IMR-90 (cell line): Measurements from ENCODE around the gene SEC16A. TPM values are rescaled to one million over a fixed set of nuclear protein-coding genes. Genes with fewer than 3 reads are reported as not detected.

ENCODE experiments used
- ATAC-seq: fragments of 200-7000 bp; cut with Tn5 transposase; 2 replicates; pipeline ENCODE4 v1.9.1; 2020; ENCODE audit warnings: low read depth, mild to moderate bottlenecking, moderate library complexity
- BruUV-seq: library from RNA; stranded (reverse); fragments of 400-500 nt; replicated peaks from 2 replicates; lab custom pipeline; 2021; lab: Mats Ljungman, UMichigan
- CTCF ChIA-PET: fragments of 300-600 bp; formaldehyde crosslinking; extraction: SDS; loops from one replicate; lab custom pipeline; 2021; ENCODE audit warnings: antibody characterized with exemption; lab: Yijun Ruan, JAX
- POLR2A ChIA-PET: fragments of 300-600 bp; sonication (Branson Sonifier 250); formaldehyde crosslinking; loops from one replicate; lab custom pipeline; 2022; ENCODE audit warnings: antibody characterized with exemption; ENCODE audit not compliant: unreplicated experiment; lab: Charles Lee
- DNase-seq: peaks from one replicate; pipeline ENCODE4 v3.0.0; 2013
- H2AFZ ChIP-seq: replicated peaks from 2 replicates; pipeline ENCODE3; 2013; ENCODE audit warnings: low read length, mild to moderate bottlenecking; ENCODE audit not compliant: poor library complexity
- H2AK5ac ChIP-seq: 2 replicates; pipeline ENCODE4 v1.6.1; 2013; ENCODE audit warnings: low read depth, low read length, inconsistent platforms
- H2AK9ac ChIP-seq: replicated peaks from 2 replicates; pipeline ENCODE3; 2013; ENCODE audit warnings: mild to moderate bottlenecking, low read depth, low read length, moderate library complexity; ENCODE audit not compliant: poor library complexity
- H2BK120ac ChIP-seq: 2 replicates; pipeline ENCODE4 v1.6.1; 2013; ENCODE audit warnings: low read depth, low read length, inconsistent platforms
- H2BK15ac ChIP-seq: 3 replicates; pipeline ENCODE4 v1.6.1; 2013; ENCODE audit warnings: low read depth, low read length, inconsistent platforms
- H2BK20ac ChIP-seq: 2 replicates; pipeline ENCODE4 v1.6.1; 2013; ENCODE audit warnings: low read depth, mild to moderate bottlenecking, inconsistent platforms, low read length, moderate library complexity
- H2BK5ac ChIP-seq: 2 replicates; pipeline ENCODE4 v1.6.1; 2013; ENCODE audit warnings: mild to moderate bottlenecking, low read depth, low read length, inconsistent platforms; ENCODE audit not compliant: poor library complexity, severe bottlenecking
- H3K14ac ChIP-seq: replicated peaks from 2 replicates; pipeline ENCODE4 v1.6.1; 2013; ENCODE audit warnings: low read depth, low read length, inconsistent platforms
- H3K18ac ChIP-seq: 2 replicates; pipeline ENCODE4 v1.6.1; 2013; ENCODE audit warnings: low read depth, low read length, control low read depth
- H3K23ac ChIP-seq: 2 replicates; pipeline ENCODE4 v1.6.1; 2013; ENCODE audit warnings: low read depth, low read length, inconsistent platforms
- H3K27ac ChIP-seq: 2 replicates; pipeline ENCODE4 v1.5.1; 2013; ENCODE audit warnings: mild to moderate bottlenecking, control low read depth, low read length; ENCODE audit not compliant: insufficient read depth
- H3K27me3 ChIP-seq: 2 replicates; pipeline ENCODE4 v1.6.1; 2013; ENCODE audit warnings: low read length; ENCODE audit not compliant: control insufficient read depth, insufficient read depth
- H3K36me3 ChIP-seq: 2 replicates; pipeline ENCODE4 v1.6.1; 2013; ENCODE audit warnings: low read length, mixed read lengths; ENCODE audit not compliant: control insufficient read depth, insufficient read depth
- H3K4ac ChIP-seq: 2 replicates; pipeline ENCODE4 v1.6.1; 2013; ENCODE audit warnings: low read depth, low read length, inconsistent platforms
- H3K4me1 ChIP-seq: 2 replicates; pipeline ENCODE4 v1.6.1; 2013; ENCODE audit warnings: low read length, mixed read lengths; ENCODE audit not compliant: control insufficient read depth, insufficient read depth
- H3K4me2 ChIP-seq: 2 replicates; pipeline ENCODE4 v1.6.1; 2013; ENCODE audit warnings: low read depth, mild to moderate bottlenecking, control low read depth, low read length, moderate library complexity
- H3K4me3 ChIP-seq: 2 replicates; pipeline ENCODE4 v1.5.1; 2013; ENCODE audit warnings: low read depth, mild to moderate bottlenecking, control low read depth, low read length, moderate library complexity; ENCODE audit not compliant: insufficient read depth
- H3K56ac ChIP-seq: 2 replicates; pipeline ENCODE4 v1.6.1; 2013; ENCODE audit warnings: low read length, inconsistent platforms; ENCODE audit not compliant: insufficient read depth; ENCODE audit errors: extremely low read depth
- H3K79me1 ChIP-seq, 2 experiments: 2 replicates each; pipeline ENCODE4 v1.6.1; 2013; ENCODE audit warnings: low read length in 2 of 2, inconsistent platforms in 1 of 2, low read depth in 1 of 2
- H3K9ac ChIP-seq: 2 replicates; pipeline ENCODE4 v1.6.1; 2013; ENCODE audit warnings: low read depth, low read length, control low read depth
- H3K9me1 ChIP-seq: 2 replicates; pipeline ENCODE4 v1.6.1; 2013; ENCODE audit warnings: low read length, inconsistent platforms; ENCODE audit not compliant: insufficient read depth
- H3K9me3 ChIP-seq: 2 replicates; pipeline ENCODE4 v1.6.1; 2013; ENCODE audit warnings: low read length; ENCODE audit not compliant: control insufficient read depth, insufficient read depth
- H4K20me1 ChIP-seq: 2 replicates; pipeline ENCODE4 v1.6.1; 2013; ENCODE audit warnings: low read length, inconsistent platforms; ENCODE audit not compliant: insufficient read depth
- H4K5ac ChIP-seq: 2 replicates; pipeline ENCODE4 v1.6.1; 2013; ENCODE audit warnings: mild to moderate bottlenecking, low read depth, low read length, control low read depth
- H4K8ac ChIP-seq, 2 experiments: 2 replicates each; pipeline ENCODE4 v1.6.1; 2013; ENCODE audit warnings: low read depth in 2 of 2, low read length in 2 of 2, control low read depth in 1 of 2, inconsistent platforms in 1 of 2
- H4K91ac ChIP-seq: 2 replicates; pipeline ENCODE4 v1.6.1; 2013; ENCODE audit warnings: low read depth, low read length, inconsistent platforms; ENCODE audit not compliant: insufficient read depth
- RAD21 ChIP-seq: IDR thresholded peaks from 2 replicates; pipeline ENCODE4 v1.6.1; 2012; ENCODE audit warnings: low read length, improper control_type of control experiment
- RCOR1 ChIP-seq: IDR thresholded peaks from 2 replicates; pipeline ENCODE4 v1.6.1; 2012; ENCODE audit warnings: mild to moderate bottlenecking, low read length, improper control_type of control experiment; ENCODE audit not compliant: insufficient replicate concordance
- SMC3 ChIP-seq: fragments of 150-350 bp; IDR thresholded peaks from 2 replicates; pipeline ENCODE4 v1.6.1; 2016; ENCODE audit warnings: low read depth, mild to moderate bottlenecking, antibody characterized with exemption, low read length, moderate library complexity
- WGBS, 2 experiments: methylation state at CpG; one replicate each; pipeline versions ENCODE4 v1.1.5 to v1.1.7; 2013; ENCODE audit warnings: missing lambda C conversion rate in 2 of 2; ENCODE audit not compliant: insufficient read length in 1 of 2; ENCODE audit errors: extremely low coverage in 2 of 2; 5-methylcytosine and 5-hydroxymethylcytosine counted together
- dilution Hi-C: fragments of 300-500 bp; cut with HindIII; formaldehyde crosslinking; loops from one replicate; pipeline ENCODE4 v1.14.3; 2018; ENCODE audit warnings: low sequenced_read_pairs; ENCODE audit not compliant: unreplicated experiment
- in situ Hi-C: fragments of 300-500 bp; cut with MboI; formaldehyde crosslinking; loops from 3 replicates; pipeline ENCODE4 v1.14.3; 2019; ENCODE audit warnings: low sequenced_read_pairs, inconsistent platforms, mixed read lengths
- intact Hi-C: fragments of 100-400 bp; cut with micrococcal nuclease; formaldehyde crosslinking; loops from 2 replicates; pipeline ENCODE4 v1.10.0; 2022
- polyA plus RNA-seq, 3 experiments: library from polyadenylated mRNA; depleted of rRNA; stranded (reverse); fragments of >200 nt; gene quantifications; 2 replicates each; pipeline ENCODE4 v1.2.3, GENCODE V29; 2012; ENCODE audit warnings: low replicate concordance in 1 of 3
- total RNA-seq: library from RNA; depleted of rRNA; stranded (reverse); fragments of >200 nt; gene quantifications from 2 replicates; pipeline ENCODE4 v1.2.3, GENCODE V29; 2012

The SEC16A gene
- total and polyA plus RNA-seq, 2 of the 4 experiments (the other 2 are of a cell fraction), result 12.2 to 48.1 TPM

GRCh38 chr9:136454026-136454796 lies 28.6 kb downstream of the SEC16A start:
- DNase-seq (no peak), ATAC-seq (no peak)
- no peaks in the 10 kb centered on the region for H3K27me3 ChIP-seq
- peak overlapping the region; percentile 20 for H2AK9ac ChIP-seq
- CTCF ChIA-PET, result no interaction called here
- no peaks in the 10 kb centered on the region for H3K9me3 ChIP-seq
- no peak overlapping the region for H3K27ac ChIP-seq
- H4K8ac ChIP-seq, result no peak overlapping the region
- no peak overlapping the region for H3K14ac ChIP-seq
- no peak overlapping the region for H3K4me3 ChIP-seq
- TF ChIP-seq RCOR1, result no peak
- no peak for TF ChIP-seq SMC3
- TF ChIP-seq RAD21, result no peak
- no peak overlapping the region for H2AFZ ChIP-seq
- dilution Hi-C loops (no loop called here), in situ Hi-C loops (no loop called here), intact Hi-C loops (no loop called here)
- H4K5ac ChIP-seq, result no peak overlapping the region
- peaks cover 14% of the 10 kb centered on the region for H4K20me1 ChIP-seq
- H2BK120ac ChIP-seq, result no peak overlapping the region
- H3K9me1 ChIP-seq, result no peaks in the 10 kb centered on the region
- H3K4me1 ChIP-seq, result no peaks in the 10 kb centered on the region
- H3K36me3 ChIP-seq, result peaks cover 75% of the 10 kb centered on the region
- no peak overlapping the region for H3K56ac ChIP-seq
- no peak overlapping the region for H4K91ac ChIP-seq
- no peak overlapping the region for H3K9ac ChIP-seq
- H3K23ac ChIP-seq, result no peak overlapping the region
- H3K79me1 ChIP-seq, result peaks cover 6 to 25% of the 10 kb centered on the region in 2 experiments; a peak in 3 of 4 replicates
- no TSS peak for BruUV-seq
- no peak overlapping the region for H2BK20ac ChIP-seq
- no peak overlapping the region for H2AK5ac ChIP-seq
- H2BK15ac ChIP-seq, result no peak overlapping the region
- no peak overlapping the region for H3K4me2 ChIP-seq
- POLR2A ChIA-PET, result no interaction called here
- H3K18ac ChIP-seq, result no peak overlapping the region
- 82% methylated on average over 3 of the region's 25 CpGs; no CpG with 5 or more reads in 1 of the 2 experiments for WGBS, 2 experiments
- no peak overlapping the region for H2BK5ac ChIP-seq
- H3K4ac ChIP-seq, result no peak overlapping the region
